B cell (primary cell): ENCODE results near the gene NELL2. TPM values are rescaled to one million over a fixed set of nuclear protein-coding genes. Genes with fewer than 3 reads are reported as not detected.

Experiments
- ATAC-seq: fragments of 200-7000 bp; cut with Tn5 transposase; one replicate; pipeline ENCODE4 v1.10.0; 2021; ENCODE audit warnings: low read depth, mild to moderate bottlenecking, moderate number of reproducible peaks, moderate library complexity
- CTCF ChIA-PET: fragments of 350-600 bp; sonication (Branson Sonifier 250); formaldehyde crosslinking; loops from one replicate; lab custom pipeline; 2021; ENCODE audit warnings: antibody characterized with exemption, inconsistent platforms; lab: Charles Lee
- POLR2A ChIA-PET: fragments of 350-600 bp; sonication (Branson Sonifier 250); formaldehyde crosslinking; loops from one replicate; lab custom pipeline; 2021; ENCODE audit warnings: antibody characterized with exemption; lab: Charles Lee
- DNase-seq: peaks from one replicate; pipeline ENCODE4 v3.0.0; 2013
- H2AFZ ChIP-seq: 2 replicates; pipeline ENCODE4 v1.6.1; 2012; ENCODE audit warnings: mild to moderate bottlenecking, low read depth, low read length; ENCODE audit not compliant: insufficient read depth, poor library complexity, severe bottlenecking
- H3K27ac ChIP-seq, 2 donors: 1 replicate in 1 of 2; 2 replicates in 1 of 2; pipeline ENCODE4 v1.5.1; 2012 to 2013; ENCODE audit warnings: low read length in 2 of 2, mild to moderate bottlenecking in 2 of 2, moderate library complexity in 1 of 2
- H3K27me3 ChIP-seq, 4 experiments: fragments of 200-600 bp in 1 of 4; sonication (generic) in 1 of 4; replicated peaks in 1 of 4; 1 replicate in 2 of 4; 2 replicates in 2 of 4; pipeline versions ENCODE4 v1.6.1 to v1.7.0; 2013 to 2016; ENCODE audit warnings: low read length in 3 of 4, mild to moderate bottlenecking in 2 of 4, mixed read lengths in 1 of 4, moderate library complexity in 1 of 4; ENCODE audit not compliant: insufficient read depth in 4 of 4, control insufficient read depth in 3 of 4; ENCODE audit errors: control extremely low read depth in 1 of 4
- H3K36me3 ChIP-seq, 2 experiments: replicated peaks in 1 of 2; 1 replicate in 1 of 2; 2 replicates in 1 of 2; pipeline versions ENCODE4 v1.6.1 to v1.7.1; 2013; ENCODE audit warnings: low read length in 1 of 2; ENCODE audit not compliant: insufficient read depth in 2 of 2, control insufficient read depth in 1 of 2; ENCODE audit errors: control extremely low read depth in 1 of 2, extremely low read depth in 1 of 2
- H3K4me1 ChIP-seq, 2 donors: fragments of 200-600 bp in 1 of 2; sonication (generic) in 1 of 2; 1 replicate in 1 of 2; 2 replicates in 1 of 2; pipeline versions ENCODE4 v1.5.1 to v1.6.1; 2013 to 2017; ENCODE audit warnings: low read length in 2 of 2; ENCODE audit not compliant: control insufficient read depth in 2 of 2, insufficient read depth in 2 of 2
- H3K4me2 ChIP-seq: replicated peaks from 2 replicates; pipeline ENCODE3; 2012; ENCODE audit warnings: mild to moderate bottlenecking, low read depth, low read length; ENCODE audit not compliant: poor library complexity, severe bottlenecking
- H3K4me3 ChIP-seq, 5 experiments: fragments of 200-600 bp in 1 of 5; sonication (generic) in 1 of 5; 1 replicate in 3 of 5; 2 replicates in 2 of 5; pipeline versions ENCODE4 v1.5.1 to v1.7.0; 2011 to 2016; ENCODE audit warnings: low read length in 4 of 5, mild to moderate bottlenecking in 4 of 5, low read depth in 2 of 5, control low read depth in 1 of 5, moderate library complexity in 1 of 5; ENCODE audit not compliant: insufficient read depth in 1 of 5; ENCODE audit errors: control extremely low read depth in 1 of 5, extremely low read depth in 1 of 5
- H3K79me2 ChIP-seq: fragments of 200-600 bp; sonication (generic); one replicate; pipeline ENCODE4 v1.6.0; 2016; ENCODE audit warnings: low read length; ENCODE audit not compliant: control insufficient read depth, insufficient read depth
- H3K9ac ChIP-seq: fragments of 200-600 bp; sonication (generic); 2 replicates; pipeline ENCODE4 v1.6.1; 2017; ENCODE audit warnings: mild to moderate bottlenecking, low read length, moderate library complexity
- H3K9me3 ChIP-seq, 3 donors: one replicate each; pipeline versions ENCODE4 v1.6.1 to v1.7.1; 2013; ENCODE audit warnings: low read length in 2 of 3; ENCODE audit not compliant: control insufficient read depth in 2 of 3, insufficient read depth in 1 of 3; ENCODE audit errors: control extremely low read depth in 1 of 3
- H4K20me1 ChIP-seq: 2 replicates; pipeline ENCODE4 v1.6.0; 2012; ENCODE audit warnings: mild to moderate bottlenecking, low read length; ENCODE audit not compliant: insufficient read depth, control insufficient read depth, poor library complexity, severe bottlenecking
- H3K27ac Mint-ChIP-seq: one replicate; pipeline ENCODE4 v1.8.0; 2021; ENCODE audit warnings: mixed read lengths
- H3K27me3 Mint-ChIP-seq: one replicate; pipeline ENCODE4 v1.8.0; 2021; ENCODE audit warnings: mixed read lengths
- H3K4me1 Mint-ChIP-seq: one replicate; pipeline ENCODE4 v1.8.0; 2021; ENCODE audit warnings: mixed read lengths
- H3K4me3 Mint-ChIP-seq: one replicate; pipeline ENCODE4 v1.8.0; 2021; ENCODE audit warnings: mixed read lengths
- H3K9me3 Mint-ChIP-seq: one replicate; pipeline ENCODE4 v1.8.0; 2022; ENCODE audit warnings: mixed read lengths; ENCODE audit not compliant: insufficient read depth
- EZH2 ChIP-seq: IDR thresholded peaks from 2 replicates; pipeline ENCODE4 v1.6.1; 2012; ENCODE audit warnings: borderline replicate concordance, low read depth, mild to moderate bottlenecking, moderate library complexity, low read length; ENCODE audit not compliant: insufficient read depth, poor library complexity, severe bottlenecking
- WGBS: methylation state at CpG from one replicate; pipeline ENCODE4 v1.1.5; 2013; ENCODE audit warnings: missing lambda C conversion rate; ENCODE audit not compliant: insufficient coverage; 5-methylcytosine and 5-hydroxymethylcytosine counted together
- intact Hi-C: fragments of 100-400 bp; cut with micrococcal nuclease; formaldehyde crosslinking; loops from one replicate; pipeline ENCODE4 v1.10.0; 2022
- polyA plus RNA-seq: library from polyadenylated mRNA; depleted of rRNA; stranded (reverse); fragments of >200 nt; gene quantifications from 2 replicates; pipeline ENCODE4 v1.2.3, GENCODE V29; 2012
- total RNA-seq, 2 donors: library from RNA; stranded (reverse); fragments of 120-200 nt in 1 of 2; gene quantifications; 1 replicate in 1 of 2; 2 replicates in 1 of 2; pipeline versions ENCODE4 v1.2.3 to v1.2.4, GENCODE V29; 2013 to 2022
- TF ChIP-seq, protein P1 (sequence below): fragments of 200-600 bp; IDR thresholded peaks from one replicate; pipeline ENCODE4 v1.8.0; 2022; ENCODE audit warnings: antibody characterized with exemption, mild to moderate bottlenecking

NELL2 gene
- total and polyA plus RNA-seq, 2 donors (not counting 1 experiment from before 2014, with no cell fraction given) = 0.22 TPM; not detected in 1

DNA sequence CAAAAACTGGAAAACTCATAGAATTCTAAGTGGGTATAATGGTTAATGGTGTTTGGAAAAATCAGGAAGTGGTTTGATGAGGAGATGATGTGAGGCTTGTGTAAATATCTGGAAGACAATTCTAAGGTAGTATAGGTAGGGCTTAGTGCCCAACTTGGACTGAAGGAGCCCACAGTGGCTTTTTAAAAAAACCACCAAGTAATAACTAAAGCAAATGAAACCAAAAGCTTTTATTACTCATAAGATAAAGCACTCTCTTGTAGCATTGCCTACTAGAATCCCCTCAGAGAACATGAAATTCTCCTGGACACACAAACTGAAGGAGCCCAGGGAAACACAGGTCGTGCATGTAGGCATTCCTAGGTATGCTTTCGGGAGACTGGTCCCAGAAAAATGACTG lies 324.5 kb downstream of the NELL2 start:
- no peaks in the 10 kb centered on the region for H3K9me3 Mint-ChIP-seq
- intact Hi-C loops = no loop called here
- Histone ChIP-seq H3K27ac (no peak overlapping the region), H2AFZ (no peak overlapping the region), H3K79me2 (no peaks in the 10 kb centered on the region), H3K9ac (no peak overlapping the region), H3K9me3 (no peaks in the 10 kb centered on the region), H4K20me1 (no peaks in the 10 kb centered on the region), H3K4me2 (no peak overlapping the region), H3K4me1 (no peaks in the 10 kb centered on the region), H3K36me3 (no peaks in the 10 kb centered on the region), H3K4me3 (no peak overlapping the region), H3K27me3 (no peaks in the 10 kb centered on the region)
- CTCF ChIA-PET = no interaction called here
- DNase-seq (no peak), ATAC-seq (no peak)
- WGBS = 92% methylated on average over 2 of the region's 2 CpGs
- POLR2A ChIA-PET = no interaction called here
- TF ChIP-seq EZH2 = no peak
- TF ChIP-seq, protein P1, sequence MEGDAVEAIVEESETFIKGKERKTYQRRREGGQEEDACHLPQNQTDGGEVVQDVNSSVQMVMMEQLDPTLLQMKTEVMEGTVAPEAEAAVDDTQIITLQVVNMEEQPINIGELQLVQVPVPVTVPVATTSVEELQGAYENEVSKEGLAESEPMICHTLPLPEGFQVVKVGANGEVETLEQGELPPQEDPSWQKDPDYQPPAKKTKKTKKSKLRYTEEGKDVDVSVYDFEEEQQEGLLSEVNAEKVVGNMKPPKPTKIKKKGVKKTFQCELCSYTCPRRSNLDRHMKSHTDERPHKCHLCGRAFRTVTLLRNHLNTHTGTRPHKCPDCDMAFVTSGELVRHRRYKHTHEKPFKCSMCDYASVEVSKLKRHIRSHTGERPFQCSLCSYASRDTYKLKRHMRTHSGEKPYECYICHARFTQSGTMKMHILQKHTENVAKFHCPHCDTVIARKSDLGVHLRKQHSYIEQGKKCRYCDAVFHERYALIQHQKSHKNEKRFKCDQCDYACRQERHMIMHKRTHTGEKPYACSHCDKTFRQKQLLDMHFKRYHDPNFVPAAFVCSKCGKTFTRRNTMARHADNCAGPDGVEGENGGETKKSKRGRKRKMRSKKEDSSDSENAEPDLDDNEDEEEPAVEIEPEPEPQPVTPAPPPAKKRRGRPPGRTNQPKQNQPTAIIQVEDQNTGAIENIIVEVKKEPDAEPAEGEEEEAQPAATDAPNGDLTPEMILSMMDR = no peak
- H3K4me3 Mint-ChIP-seq = no peak overlapping the region
- no peaks in the 10 kb centered on the region for H3K27me3 Mint-ChIP-seq
- no peaks in the 10 kb centered on the region for H3K4me1 Mint-ChIP-seq
- H3K27ac Mint-ChIP-seq = no peak overlapping the region

DNA sequence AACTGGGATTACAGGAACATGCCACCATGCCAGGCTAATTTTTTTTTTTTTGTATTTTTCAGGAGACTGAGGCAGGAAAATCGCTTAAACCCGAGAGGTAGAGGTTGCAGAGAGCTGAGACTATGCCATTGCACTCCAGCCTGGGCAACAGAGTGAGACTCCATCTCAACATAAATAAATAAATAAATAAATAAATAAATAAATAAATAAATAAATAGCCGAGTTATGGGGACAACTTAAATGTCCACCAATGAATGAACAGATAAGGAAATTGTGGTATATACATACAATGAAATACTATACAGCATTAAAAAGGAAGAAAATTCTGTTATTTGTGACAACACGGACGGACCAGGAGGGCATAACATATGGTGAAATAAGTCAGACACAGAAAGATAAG lies 325.7 kb downstream of the NELL2 start:
- H3K4me1 ChIP-seq = no peaks in the 10 kb centered on the region
- no peaks in the 10 kb centered on the region for H3K79me2 ChIP-seq
- H3K4me3 Mint-ChIP-seq = no peak overlapping the region
- TF ChIP-seq, protein P1 = no peak
- TF ChIP-seq EZH2 = no peak
- no peaks in the 10 kb centered on the region for H4K20me1 ChIP-seq
- H3K27me3 Mint-ChIP-seq = no peaks in the 10 kb centered on the region
- no peaks in the 10 kb centered on the region for H3K36me3 ChIP-seq
- intact Hi-C loops = no loop called here
- H3K9me3 ChIP-seq = no peaks in the 10 kb centered on the region
- DNase-seq (no peak), ATAC-seq (no peak)
- WGBS = no CpG with 5 or more reads among the region's 5 CpGs
- H3K27ac ChIP-seq = no peak overlapping the region
- H3K9me3 Mint-ChIP-seq = no peaks in the 10 kb centered on the region
- no peak overlapping the region for H3K9ac ChIP-seq
- H3K4me2 ChIP-seq = no peak overlapping the region
- no peaks in the 10 kb centered on the region for H3K4me1 Mint-ChIP-seq
- POLR2A ChIA-PET = no interaction called here
- H3K27me3 ChIP-seq = no peaks in the 10 kb centered on the region
- H3K4me3 ChIP-seq = no peak overlapping the region
- no peak overlapping the region for H2AFZ ChIP-seq
- CTCF ChIA-PET = no interaction called here
- no peak overlapping the region for H3K27ac Mint-ChIP-seq
